Panc1 (cell line): ENCODE measurements around the gene STEAP3. TPM values are rescaled to one million over a fixed set of nuclear protein-coding genes. Genes with fewer than 3 reads are reported as not detected.

Experiments
- ATAC-seq: fragments of 200-7000 bp; cut with Tn5 transposase; 2 replicates; pipeline ENCODE4 v1.9.1; 2020; ENCODE audit warnings: mild to moderate bottlenecking, moderate library complexity
- BruUV-seq: library from RNA; stranded (reverse); fragments of 400-500 nt; replicated peaks from 2 replicates; lab custom pipeline; 2021; lab: Mats Ljungman, UMichigan
- CTCF ChIA-PET: fragments of 300-600 bp; sonication (Branson Sonifier 250); formaldehyde crosslinking; loops from one replicate; lab custom pipeline; 2022; ENCODE audit warnings: antibody characterized with exemption; lab: Charles Lee
- POLR2A ChIA-PET: fragments of 300-600 bp; sonication (Branson Sonifier 250); formaldehyde crosslinking; loops from one replicate; lab custom pipeline; 2022; ENCODE audit warnings: antibody characterized with exemption; lab: Charles Lee
- DNase-seq: peaks from one replicate; pipeline ENCODE4 v3.0.0-alpha.2; 2010; ENCODE audit warnings: low read depth, low spot score
- H3K27ac ChIP-seq: 2 replicates; pipeline ENCODE4 v1.5.1; 2011; ENCODE audit warnings: mild to moderate bottlenecking, low read length, inconsistent platforms
- H3K27me3 ChIP-seq: fragments of 200-500 bp; sonication (Bioruptor generic); 2 replicates; pipeline ENCODE4 v1.6.0; 2014; ENCODE audit warnings: low read length, inconsistent platforms; ENCODE audit not compliant: control insufficient read depth, insufficient read depth
- H3K36me3 ChIP-seq: fragments of 200-500 bp; sonication (Bioruptor generic); 2 replicates; pipeline ENCODE4 v1.5.1; 2014; ENCODE audit warnings: inconsistent platforms, mild to moderate bottlenecking, low read length, moderate library complexity; ENCODE audit not compliant: control insufficient read depth, insufficient read depth
- H3K4me1 ChIP-seq: 2 replicates; pipeline ENCODE4 v1.5.1; 2011; ENCODE audit warnings: inconsistent platforms, mild to moderate bottlenecking, low read length, moderate library complexity; ENCODE audit not compliant: control insufficient read depth, insufficient read depth
- H3K4me3 ChIP-seq, 2 experiments: 2 replicates each; pipeline ENCODE4 v1.5.1; 2011 to 2012; ENCODE audit warnings: low read depth in 2 of 2, low read length in 2 of 2, mild to moderate bottlenecking in 2 of 2, inconsistent platforms in 1 of 2, moderate library complexity in 1 of 2
- H3K9me3 ChIP-seq: fragments of 200-500 bp; sonication (Bioruptor generic); 2 replicates; pipeline ENCODE4 v1.5.1; 2014; ENCODE audit warnings: low read depth, mild to moderate bottlenecking, inconsistent platforms, low read length, moderate library complexity; ENCODE audit not compliant: control insufficient read depth, insufficient read depth
- CTCF ChIP-seq: fragments of 450-650 bp; IDR thresholded peaks from 2 replicates; pipeline ENCODE4 v1.5.1; 2017; ENCODE audit warnings: mild to moderate bottlenecking
- POLR2AphosphoS5 ChIP-seq: IDR thresholded peaks from 2 replicates; pipeline ENCODE4 v1.6.1; 2012; ENCODE audit warnings: mild to moderate bottlenecking, low read depth, low read length, moderate library complexity
- SIN3A ChIP-seq: IDR thresholded peaks from 2 replicates; pipeline ENCODE4 v1.6.1; 2012; ENCODE audit warnings: low read depth, mild to moderate bottlenecking, low read length, moderate library complexity, borderline replicate concordance; ENCODE audit not compliant: insufficient read depth
- TCF7L2 ChIP-seq: IDR thresholded peaks from 2 replicates; pipeline ENCODE4 v1.6.1; 2011; ENCODE audit warnings: mild to moderate bottlenecking, low read depth, low read length, inconsistent platforms
- in situ Hi-C: cut with HindIII; loops from 2 replicates; pipeline ENCODE4 v1.10.0; 2016; ENCODE audit warnings: low sequenced_read_pairs, low pct_unique_long_range_greater_than_20kb
- intact Hi-C: fragments of 100-400 bp; cut with micrococcal nuclease; formaldehyde crosslinking; loops from one replicate; pipeline ENCODE4 v1.10.0; 2022; ENCODE audit not compliant: unreplicated experiment
- total RNA-seq: library from RNA; stranded (reverse); gene quantifications from one replicate; pipeline ENCODE4 v1.2.1, GENCODE V29; 2021; ENCODE audit not compliant: unreplicated experiment
- TF ChIP-seq, protein P1 (sequence below), 2 experiments: IDR thresholded peaks; 2 replicates each; pipeline ENCODE4 v1.6.1; 2011 to 2012; ENCODE audit warnings: low read depth in 2 of 2, control low read depth in 1 of 2, low read length in 1 of 2, mild to moderate bottlenecking in 1 of 2, moderate library complexity in 1 of 2; ENCODE audit not compliant: insufficient read depth in 1 of 2

Gene STEAP3
- total RNA-seq, 1 experiment from 2014 or later = 44.8 TPM

- no peak for DNase-seq
- Histone ChIP-seq H3K27me3 (no peaks in the 10 kb centered on the region), H3K27ac (no peak overlapping the region), H3K4me3 (no peak overlapping the region), H3K4me1 (peaks cover 21% of the 10 kb centered on the region), H3K36me3 (peaks cover 2% of the 10 kb centered on the region; the same call in 1 of the 2 replicates), H3K9me3 (no peaks in the 10 kb centered on the region; the same call in 1 of the 2 replicates)
- TF ChIP-seq TCF7L2 = no peak
- TF ChIP-seq SIN3A = no peak
- no peak for TF ChIP-seq CTCF
- TF ChIP-seq POLR2AphosphoS5 = no peak
- TF ChIP-seq, protein P1, sequence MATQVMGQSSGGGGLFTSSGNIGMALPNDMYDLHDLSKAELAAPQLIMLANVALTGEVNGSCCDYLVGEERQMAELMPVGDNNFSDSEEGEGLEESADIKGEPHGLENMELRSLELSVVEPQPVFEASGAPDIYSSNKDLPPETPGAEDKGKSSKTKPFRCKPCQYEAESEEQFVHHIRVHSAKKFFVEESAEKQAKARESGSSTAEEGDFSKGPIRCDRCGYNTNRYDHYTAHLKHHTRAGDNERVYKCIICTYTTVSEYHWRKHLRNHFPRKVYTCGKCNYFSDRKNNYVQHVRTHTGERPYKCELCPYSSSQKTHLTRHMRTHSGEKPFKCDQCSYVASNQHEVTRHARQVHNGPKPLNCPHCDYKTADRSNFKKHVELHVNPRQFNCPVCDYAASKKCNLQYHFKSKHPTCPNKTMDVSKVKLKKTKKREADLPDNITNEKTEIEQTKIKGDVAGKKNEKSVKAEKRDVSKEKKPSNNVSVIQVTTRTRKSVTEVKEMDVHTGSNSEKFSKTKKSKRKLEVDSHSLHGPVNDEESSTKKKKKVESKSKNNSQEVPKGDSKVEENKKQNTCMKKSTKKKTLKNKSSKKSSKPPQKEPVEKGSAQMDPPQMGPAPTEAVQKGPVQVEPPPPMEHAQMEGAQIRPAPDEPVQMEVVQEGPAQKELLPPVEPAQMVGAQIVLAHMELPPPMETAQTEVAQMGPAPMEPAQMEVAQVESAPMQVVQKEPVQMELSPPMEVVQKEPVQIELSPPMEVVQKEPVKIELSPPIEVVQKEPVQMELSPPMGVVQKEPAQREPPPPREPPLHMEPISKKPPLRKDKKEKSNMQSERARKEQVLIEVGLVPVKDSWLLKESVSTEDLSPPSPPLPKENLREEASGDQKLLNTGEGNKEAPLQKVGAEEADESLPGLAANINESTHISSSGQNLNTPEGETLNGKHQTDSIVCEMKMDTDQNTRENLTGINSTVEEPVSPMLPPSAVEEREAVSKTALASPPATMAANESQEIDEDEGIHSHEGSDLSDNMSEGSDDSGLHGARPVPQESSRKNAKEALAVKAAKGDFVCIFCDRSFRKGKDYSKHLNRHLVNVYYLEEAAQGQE (IDR thresholded peaks at IDR 0.05; ENCODE audit: insufficient read depth in 1 of 2, low read depth in 2 of 2, low read length in 1 of 2) = no peak
- CTCF ChIA-PET = no interaction called here
- no TSS peak for BruUV-seq
- POLR2A ChIA-PET = no interaction called here
- intact Hi-C loops = no loop called here
- in situ Hi-C loops = no loop called here
- ATAC-seq = no peak
Observed at GRCh38 chr2:119245076-119245840, 21.6 kb downstream of the STEAP3 start.

DNA sequence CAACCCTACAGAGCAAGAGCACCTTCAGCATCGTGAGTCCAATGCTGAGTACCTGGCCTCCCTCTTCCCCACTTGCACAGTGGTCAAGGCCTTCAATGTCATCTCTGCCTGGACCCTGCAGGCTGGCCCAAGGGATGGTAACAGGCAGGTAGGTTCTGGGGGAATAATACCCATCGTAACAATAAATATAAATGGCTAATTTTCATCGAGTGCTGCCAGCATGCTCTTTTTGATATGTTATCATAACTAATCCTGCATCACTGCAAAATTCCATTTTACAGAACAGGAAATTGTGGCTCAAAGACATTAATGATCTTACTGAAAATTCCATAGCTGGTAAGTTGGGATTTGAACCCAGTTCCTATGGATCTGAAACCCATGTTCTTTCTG lies 22.2 kb downstream of the STEAP3 start:
- TF ChIP-seq SIN3A (no peak), POLR2AphosphoS5 (no peak), CTCF (no peak)
- TF ChIP-seq, protein P1 (IDR thresholded peaks at IDR 0.05; ENCODE audit: insufficient read depth in 1 of 2, low read depth in 2 of 2, low read length in 1 of 2) = no peak

More for the DNA sequence above, 22.2 kb downstream of the STEAP3 start:
- in situ Hi-C loops = no loop called here
- intact Hi-C loops = no loop called here
- Histone ChIP-seq H3K27me3 (no peaks in the 10 kb centered on the region), H3K27ac (no peak overlapping the region), H3K4me1 (peaks cover 15% of the 10 kb centered on the region), H3K4me3 (no peak overlapping the region), H3K36me3 (peaks cover 2% of the 10 kb centered on the region; the same call in 1 of the 2 replicates), H3K9me3 (no peaks in the 10 kb centered on the region; the same call in 1 of the 2 replicates)
- DNase-seq (no peak), ATAC-seq (no peak)
- POLR2A ChIA-PET = no interaction called here
- CTCF ChIA-PET = no interaction called here
- BruUV-seq = no TSS peak
